Bone marrow (tissue), 2 donors: ENCODE measurements around the gene CYTIP.

ENCODE experiments used
- DNase-seq, 2 donors: peaks; one replicate each; lab custom pipeline; 2025; lab: John Stamatoyannopoulos, UW

CYTIP gene

DNA sequence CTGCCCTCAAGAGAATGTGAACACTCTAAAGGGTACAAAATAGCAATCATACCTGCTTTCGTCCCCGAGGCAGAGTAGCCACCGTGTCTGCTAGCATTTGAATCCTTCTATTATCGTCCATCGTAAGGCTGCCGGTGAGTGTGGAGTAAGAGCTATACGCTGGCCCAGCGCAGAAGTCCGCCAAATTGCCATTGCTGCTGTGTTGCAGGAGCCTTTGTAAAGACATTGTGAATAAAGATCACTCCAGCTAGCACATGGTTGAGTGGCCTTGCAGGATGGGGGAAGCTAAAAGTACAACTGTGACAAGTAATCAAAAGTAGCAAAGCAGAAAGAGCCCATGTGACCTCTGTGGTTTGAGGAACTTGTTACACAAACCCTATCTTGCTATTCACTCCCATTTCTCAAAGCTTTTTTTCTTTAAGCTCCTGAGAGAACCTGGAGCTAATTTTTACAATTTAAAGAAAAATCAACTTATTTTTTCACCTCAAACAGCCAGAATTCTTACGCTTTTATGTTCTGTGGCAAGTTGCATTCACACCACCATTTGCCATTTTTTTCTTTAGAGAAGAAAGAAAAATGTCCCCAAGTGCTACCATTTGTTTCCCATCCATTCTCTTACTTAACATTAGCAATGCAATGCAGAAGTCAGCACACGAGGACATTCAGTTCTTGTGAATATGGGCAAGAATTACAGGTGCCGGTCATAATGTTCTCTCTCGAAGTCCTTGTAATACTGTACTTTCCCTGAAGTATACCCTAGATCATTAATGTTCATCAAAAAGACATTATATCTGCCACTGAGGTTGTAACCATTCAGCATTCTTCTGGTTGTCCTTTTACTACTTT, at the start of gene CYTIP:
Gene CYTIP (minus strand): TSS at position 295 of the 846 bp plus-strand sequence. CDS start 69 bp downstream, at position 226.
- DNase-seq, result peak; percentile 43 to 89

DNA sequence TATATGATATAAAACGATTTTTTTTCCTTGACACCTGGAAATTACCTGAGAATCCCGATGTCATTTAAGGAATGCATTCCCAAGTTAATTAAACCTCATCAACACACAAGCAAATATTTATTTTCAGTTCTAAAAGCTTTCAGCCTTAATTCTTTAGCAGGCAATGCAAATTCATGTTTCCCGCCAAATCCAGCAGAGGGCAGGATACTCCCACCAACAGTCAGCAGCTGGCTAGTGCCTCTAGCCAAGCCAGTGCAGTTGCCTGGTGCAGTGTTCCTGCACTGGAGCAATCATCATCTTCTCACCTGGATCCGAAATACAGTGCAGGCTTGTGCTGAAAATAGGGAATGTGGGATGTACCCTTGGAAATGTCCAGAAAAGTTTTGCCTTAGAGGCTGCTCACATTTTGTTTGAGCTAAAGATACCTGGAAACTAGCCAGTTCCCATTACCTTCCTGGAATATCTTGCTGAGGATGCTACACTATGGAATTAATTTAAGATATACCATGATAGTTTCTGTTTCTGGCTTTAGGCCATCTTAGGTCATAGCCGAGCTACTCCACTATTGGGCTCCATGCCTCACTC, 48.4 kb upstream of the CYTIP start:
- peak; percentile 23 to 61 for DNase-seq

DNA sequence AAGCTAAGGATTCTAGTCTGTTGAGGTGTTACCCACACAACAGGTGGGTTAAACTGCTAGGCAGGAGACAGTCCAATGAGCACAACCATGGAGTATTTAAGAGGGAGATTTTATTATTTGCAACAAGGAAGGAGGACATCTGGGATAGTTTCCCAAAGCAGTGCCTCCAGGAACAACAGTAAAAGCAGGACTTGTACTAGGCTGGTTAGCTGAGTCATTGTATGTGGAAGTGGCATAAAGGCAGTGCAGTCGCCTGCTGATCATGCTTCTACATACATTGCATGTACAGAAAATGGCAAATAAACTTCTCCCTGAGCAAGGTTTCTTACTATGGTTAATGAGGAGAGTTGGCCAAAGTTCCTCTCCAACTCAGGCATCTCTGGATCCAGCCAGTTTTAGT, 46.1 kb upstream of the CYTIP start:
- DNase-seq, result peak in 1 of 2 donors; percentile 32

DNA sequence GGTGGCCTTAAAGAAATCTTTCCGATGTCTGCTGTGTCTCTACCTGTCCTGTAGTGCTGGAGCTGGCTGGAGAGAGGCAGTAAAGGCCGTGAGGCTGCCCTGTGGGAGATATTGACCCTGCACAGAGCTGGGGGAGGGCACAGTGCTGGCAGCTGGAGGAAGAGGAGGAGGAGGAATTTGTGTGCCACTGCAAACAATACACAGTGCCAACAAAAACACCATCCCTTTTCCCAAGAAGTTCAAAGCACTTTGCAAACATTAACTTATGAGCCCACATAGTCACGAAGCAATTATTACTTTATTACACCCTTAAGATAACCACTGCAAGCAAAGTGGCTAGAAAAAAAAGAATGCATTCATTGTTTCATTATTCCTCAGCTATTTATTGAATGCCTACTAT, 45.0 kb upstream of the CYTIP start:
- no peak for DNase-seq

DNA sequence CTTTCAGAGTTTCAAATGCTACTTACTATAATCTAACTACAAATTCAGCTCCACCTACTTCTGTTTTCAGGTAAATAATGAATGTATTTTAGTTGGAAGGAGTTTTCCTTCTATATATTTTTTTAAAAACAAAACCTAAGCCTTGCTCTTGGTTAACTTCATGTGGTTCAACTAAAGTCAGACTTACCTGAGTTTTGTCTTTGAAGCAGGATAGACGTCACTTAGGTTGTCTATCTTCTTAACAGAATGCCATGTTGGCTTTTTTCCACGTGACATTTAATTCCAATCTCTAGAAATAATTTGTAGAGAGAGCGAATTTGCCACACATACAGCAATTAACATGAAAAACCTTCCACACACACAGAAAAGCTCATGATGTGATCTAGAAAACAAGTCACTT, 43.9 kb upstream of the CYTIP start:
- DNase-seq, result no peak

DNA sequence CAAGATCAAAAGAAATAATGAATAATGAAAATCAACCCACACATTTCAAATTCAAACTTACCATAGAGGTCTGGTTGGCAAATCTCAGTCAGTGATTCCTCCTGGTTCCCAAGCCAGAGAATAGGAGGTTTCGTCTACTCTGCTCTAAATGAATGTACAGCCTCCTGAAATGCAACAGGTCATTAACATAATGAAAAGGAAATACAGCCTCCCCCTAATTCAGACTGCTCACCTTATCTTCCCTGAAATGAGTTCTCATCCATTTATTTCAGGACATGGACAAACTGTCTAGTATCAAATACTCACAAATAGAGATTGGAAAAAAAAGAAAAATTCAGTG, 43.4 kb upstream of the CYTIP start:
- DNase-seq, result no peak

DNA sequence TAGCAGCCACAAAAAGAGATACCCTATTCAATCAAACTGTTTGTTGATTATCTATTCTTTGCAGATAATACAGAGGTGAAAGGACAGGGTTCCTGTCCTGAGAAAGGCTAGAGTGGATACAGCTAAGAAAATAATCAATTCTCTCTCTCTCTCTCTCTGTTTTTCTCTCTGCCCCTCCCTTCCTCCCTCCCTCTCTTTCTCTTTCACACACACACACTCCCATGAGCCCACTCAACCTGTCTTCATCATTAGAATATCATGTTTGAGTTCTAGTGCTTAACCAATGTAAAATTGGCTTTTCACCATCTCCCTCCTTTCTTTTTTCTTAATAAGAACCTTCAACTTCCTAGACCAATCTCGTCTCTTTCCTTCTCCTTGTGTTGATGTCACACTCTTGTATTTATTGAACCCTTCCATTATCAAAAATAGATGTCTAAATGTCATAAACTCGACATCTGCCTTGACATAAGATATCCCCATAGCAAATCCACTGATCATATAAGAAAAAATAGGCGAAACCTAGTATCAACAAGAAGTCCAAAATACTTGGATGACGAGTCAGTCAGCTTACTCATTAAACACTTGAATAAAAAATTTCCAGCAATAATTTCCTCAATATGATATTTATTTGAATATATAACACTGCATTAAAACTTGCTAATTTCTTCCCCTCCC, 42.8 kb upstream of the CYTIP start:
- DNase-seq, result no peak

DNA sequence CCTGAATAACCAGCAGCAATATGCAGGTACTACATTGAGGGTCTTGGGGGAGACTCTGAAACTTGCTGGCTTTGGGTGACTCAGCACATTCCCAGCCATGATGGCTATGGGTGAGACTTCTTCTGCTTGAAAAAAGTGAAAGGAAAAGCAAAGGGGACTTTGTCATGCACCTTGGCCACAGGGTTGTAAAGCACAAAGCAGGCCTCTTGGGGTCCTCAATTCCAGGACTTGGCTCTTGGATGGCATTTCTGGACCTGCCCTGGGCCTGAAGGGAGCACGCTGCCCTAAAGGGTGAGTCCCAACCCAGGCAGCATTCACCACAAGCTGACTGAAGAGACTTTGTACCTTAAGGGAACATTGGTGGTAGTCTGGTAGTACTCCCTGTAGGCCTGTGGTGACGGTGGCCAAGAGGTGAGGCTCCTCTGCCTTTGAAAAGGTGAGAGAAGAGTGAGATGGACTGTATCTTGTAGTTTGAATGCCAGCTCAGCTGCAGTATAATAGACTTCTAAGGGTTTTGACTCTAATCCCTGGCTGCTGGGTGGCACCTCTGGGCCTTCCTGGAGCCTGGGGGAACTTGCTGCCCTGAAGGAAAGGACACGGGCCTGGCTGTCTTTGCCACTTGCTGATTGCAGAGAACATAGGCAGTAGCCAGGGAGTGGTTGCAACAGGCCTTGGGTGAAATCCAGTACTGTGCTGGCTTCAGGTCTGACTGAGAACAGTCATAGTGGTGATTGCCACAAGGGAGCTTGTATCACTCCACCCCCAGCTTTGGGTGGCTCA, 36.5 kb upstream of the CYTIP start:
- peak in 1 of 2 donors; percentile 38 for DNase-seq

DNA sequence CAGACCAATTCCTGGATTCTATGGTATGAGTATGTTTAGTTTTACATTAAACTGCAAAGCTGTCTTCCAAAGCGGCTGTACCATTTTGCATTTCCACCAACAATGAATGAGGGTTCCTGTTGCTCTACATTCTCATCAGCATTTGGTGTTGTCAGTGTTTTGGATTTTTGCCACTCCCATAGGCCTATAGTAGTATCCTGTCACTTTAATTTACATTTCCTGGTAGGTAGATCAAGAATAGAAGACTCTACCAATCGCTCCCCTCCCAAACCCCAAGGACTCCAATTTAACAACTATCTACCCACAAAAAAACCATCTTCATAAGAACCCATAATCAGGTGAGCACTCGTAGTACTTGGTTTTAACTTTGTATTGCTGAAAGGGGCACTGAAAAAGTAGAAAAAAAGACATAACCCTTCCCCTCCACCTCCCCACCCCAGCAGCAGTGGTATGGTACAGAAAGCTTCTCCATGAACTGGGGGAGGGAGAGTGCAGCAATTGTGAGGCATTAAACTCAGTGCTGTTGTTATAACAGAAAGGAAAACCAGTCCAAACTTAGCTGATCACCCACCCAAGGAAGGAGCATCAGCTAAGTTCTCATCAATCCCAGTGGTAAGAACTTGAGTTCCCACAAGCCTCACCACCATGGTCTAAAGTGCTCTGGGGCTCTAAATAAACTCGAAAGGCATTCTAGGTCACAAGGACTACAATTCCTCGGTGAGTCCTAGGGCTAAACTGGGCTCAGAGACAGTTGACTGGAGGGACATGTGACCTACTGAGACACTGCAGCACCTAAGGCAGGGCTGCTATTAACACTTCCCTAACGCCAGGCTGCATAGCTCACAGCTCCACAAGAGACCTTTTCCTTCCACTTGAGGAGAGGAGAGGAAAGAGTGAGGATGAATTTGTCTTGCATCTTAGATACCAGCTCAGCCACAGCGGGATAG, 35.5 kb upstream of the CYTIP start:
- DNase-seq, result no peak

DNA sequence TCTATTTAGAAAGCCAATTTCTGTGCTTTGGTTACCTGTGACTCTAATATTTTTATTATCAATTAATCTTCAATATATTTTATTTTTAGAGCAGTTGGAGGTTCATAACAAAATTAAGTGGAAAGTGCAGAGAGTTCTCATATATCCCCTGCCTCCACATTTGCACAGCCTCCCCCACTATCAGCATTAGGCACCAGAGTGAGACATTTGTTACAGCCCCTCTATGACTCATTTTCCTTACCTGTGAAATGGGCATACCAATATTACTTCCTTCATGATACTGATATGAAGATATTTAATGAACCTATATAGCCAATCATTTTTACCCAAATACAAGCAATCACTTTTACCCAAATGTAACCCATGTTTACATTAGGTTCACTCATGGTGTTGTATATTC, 34.0 kb upstream of the CYTIP start:
- DNase-seq, result no peak

DNA sequence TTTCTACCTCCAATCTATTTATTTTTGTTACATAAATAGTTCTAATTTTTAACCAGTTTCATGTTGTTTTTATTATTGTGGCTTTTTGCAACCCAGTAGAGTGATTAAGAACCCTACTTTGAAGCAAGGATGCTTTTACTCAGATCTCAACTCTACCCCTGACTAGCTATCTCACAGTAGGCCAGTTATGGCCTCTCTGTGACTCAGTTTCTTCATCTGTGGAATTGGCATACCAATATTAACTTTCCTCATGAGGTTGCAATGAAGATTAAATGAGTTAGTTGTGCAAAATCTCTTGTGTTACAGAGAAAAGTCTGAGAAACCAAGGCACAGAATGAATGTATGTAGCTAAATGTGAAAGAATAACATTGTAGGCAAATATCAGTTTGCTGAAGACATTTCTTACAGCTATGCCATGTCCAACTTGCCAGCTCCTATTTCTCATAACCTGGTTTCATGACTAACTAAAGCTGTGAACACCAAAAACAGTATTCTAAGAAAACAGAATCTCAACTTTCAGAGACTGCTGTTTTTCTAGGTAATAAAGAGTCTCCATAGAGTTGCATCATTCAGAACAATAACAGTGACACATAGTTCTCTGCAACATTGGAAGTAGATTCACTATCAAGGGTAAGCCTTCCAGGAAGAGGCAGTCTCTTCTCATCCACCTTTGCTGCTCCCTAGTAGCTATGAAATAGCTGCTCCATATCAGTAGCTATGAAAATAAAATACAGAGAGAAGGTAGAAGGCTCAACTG, 33.2 kb upstream of the CYTIP start:
- no peak for DNase-seq

DNA sequence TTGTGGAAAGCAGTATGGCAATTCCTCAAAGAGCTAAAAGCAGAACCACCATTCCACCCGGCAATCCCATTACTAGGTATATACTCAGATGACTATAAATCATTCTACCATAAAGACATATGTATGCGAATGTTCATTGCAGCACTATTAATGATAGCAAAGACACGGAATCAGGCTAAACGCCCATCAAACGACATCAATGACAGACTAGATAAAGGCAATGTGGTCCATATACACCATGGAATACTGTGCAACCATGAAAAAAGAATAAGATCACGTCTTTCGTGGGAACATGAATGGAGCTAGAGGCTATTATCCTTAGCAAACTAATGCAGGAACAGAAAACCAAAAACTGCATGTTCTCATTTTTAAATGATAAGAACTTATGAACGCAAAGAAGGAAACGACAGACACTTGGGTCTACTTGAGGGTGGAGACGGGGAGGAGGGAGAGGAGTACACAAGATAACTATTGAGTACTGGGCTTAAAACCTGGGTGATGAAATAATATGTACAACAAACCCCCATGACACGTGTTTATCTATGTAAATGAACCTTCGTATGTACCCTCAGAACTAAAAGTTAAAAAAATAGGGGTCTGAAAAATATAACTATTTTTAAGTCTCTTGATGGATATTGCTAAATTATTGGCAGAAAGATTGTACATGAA, 32.0 kb upstream of the CYTIP start:
- DNase-seq, result no peak

DNA sequence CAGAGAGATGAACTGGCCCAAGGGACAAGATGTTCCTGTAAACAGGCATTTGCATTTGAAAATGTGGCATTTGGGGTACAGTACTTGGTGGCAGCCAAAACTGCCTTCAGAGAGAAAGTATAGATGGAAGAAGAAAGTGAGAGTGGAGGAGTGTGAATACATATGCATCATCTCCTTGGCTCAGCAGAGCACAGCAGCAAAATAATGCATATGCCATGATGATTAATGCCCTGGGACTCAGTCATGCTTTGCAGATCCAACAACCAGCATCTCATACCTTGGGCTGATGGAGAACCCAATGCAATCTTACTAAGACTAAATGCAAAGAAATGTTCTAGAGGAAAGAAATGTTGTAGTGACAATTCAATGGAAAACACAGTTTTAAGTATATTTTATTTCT, 29.7 kb upstream of the CYTIP start:
- no peak for DNase-seq

DNA sequence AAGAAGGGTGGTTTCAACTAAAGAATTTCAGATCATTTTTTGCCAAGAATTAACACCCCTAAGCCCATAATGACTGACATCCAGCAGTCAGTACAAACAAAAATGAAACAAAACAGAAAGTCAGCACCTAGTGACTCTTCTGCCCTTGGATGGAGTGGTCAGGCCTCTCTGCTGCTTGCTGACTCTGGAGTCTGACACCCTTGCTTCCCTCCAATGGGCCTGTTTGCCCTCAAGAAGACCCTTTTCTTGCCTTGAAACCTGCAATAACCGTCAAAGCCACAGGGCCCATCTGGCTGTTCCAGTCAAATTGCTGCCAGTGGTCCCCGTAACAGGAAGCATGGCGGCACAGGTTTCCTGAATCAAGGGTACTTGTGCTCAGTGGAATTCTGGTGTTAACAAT, 27.2 kb upstream of the CYTIP start:
- DNase-seq, result no peak

DNA sequence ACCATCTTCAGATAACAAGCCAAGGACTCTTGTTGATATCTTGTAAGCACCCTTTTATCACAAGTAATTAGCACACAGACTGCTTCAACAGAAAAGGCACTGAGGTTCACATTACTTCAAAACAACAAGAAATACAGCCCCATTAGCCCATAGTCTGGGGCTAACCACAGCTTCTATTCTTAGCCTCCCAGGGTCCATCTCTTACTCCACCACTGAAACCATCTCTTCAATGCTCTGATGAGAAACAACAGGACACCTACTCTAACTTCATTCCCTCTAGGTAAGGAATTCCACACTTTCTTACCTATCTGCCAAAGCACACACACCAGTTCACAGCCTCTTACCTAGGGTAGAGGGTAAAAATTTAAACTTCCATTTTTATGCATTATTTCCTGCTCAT, 26.4 kb upstream of the CYTIP start:
- no peak for DNase-seq

DNA sequence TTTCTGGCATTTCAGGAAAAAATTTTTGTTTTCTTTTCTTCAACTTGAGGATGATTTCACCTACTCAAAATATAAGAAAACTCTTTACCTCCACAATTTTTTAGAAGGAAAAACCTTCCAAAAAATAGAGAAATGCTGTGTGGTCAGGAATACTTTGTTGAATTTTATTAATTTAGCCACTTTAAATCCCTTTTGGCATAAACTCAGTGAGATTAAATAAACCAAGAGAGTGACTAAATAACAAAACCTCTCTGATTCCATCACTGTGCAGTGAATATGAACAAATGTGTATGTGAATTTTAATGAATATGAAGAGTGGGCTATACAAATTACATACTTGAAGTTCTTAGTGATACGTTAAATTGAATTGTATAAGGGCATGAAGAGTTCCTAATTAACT, 25.8 kb upstream of the CYTIP start:
- DNase-seq, result no peak

DNA sequence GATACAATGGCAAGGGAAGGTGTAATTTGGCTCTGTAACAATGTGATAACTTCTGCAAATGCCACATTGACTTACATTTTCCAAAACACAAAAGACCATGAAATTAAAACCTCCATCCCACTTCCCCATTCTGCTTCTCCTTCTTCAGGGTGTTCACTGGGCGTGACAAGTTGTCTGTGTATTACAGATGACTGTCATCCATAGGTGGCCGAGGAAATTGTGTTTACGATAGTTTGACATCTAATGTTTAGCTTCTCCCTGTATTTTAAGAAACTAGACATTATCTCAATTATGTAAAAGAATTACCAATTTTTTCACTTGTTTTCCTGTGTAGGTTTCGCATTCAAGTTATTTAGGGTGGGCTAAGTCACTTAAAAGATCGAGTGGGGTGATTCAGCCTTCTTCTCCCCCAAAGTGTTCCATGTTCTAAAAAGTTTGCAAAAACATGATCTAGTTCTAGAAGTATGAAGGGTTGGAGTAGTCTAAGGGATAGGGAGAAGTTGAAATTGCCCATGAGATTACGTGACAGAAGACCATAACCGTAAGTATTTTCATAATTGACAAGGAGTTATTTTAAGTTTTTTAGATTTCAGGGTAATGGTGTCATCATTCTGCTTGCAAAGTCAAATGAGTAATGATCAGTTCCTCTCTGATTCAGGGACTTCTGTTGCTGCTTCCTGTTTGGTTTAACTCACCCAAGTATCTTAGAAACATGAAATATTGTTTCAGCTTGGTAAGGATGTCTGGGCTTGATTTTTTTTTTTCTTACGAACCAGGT, 25.2 kb upstream of the CYTIP start:
- DNase-seq, result peak in 1 of 2 donors; percentile 96

DNA sequence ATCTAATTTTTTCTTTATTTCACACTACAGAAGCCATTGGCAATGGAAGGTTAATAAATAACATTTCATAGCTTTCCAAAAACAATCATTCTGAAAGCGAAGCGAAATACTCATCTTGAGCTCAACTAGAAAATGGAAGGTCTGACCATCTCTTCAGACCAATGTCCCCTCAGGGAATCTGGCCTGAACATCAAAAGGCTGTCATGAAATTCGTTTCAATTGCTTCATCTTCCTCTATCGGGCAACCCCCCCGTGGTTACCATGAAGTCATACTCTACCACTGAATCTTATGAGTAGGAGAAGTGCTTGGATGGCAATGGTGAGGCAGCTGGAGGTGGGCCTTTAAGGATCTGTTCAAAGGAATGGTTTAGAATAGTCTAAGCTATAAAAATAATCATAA, 22.9 kb upstream of the CYTIP start:
- DNase-seq, result no peak

DNA sequence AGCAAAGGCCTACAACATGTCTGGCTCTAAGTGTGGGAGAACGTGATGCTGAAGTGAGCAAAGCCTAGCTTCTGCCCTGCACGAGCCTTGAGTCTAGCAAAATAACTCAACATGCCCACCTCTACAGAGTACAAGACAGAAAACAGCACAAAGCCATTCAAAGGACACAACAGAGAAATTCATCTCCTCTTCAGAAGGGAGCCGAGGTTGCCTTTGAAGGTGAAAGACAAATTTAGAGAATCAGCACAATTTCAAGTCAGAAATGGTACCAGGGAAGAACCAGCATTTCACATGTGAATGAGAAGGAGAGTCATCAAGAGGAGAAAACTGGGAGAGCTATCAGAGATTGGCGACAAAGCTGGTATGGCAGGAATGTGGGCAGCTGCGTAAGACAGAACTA, 21.7 kb upstream of the CYTIP start:
- no peak for DNase-seq
